ENCODE results near the gene MAP3K19. TPM values are rescaled to one million over a fixed set of nuclear protein-coding genes. Genes with fewer than 3 reads are reported as not detected.

The MAP3K19 gene
- total RNA-seq, 4 donors from 2014 or later: not detected

DNA sequence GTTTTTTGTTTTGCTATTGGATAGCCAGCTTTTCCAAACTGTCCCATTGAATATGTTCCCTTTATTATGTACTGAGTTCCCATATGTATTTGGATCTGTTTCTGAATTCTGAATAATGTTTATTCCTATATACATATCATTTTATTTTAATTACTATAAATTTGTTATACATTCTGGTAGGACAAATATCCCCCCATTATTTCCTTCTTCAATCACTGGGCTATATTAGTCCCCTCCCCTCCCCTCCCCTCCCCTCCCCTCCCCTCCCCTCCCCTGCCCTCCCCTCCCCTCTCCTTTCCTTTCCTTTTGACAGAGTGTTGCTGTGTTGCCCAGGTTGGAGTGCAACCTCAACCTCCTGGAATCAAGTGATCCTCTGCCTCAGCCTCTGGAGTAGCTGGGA, 31.2 kb upstream of the MAP3K19 start:
- no peaks in the 10 kb centered on the region for H3K9me3 ChIP-seq
- intact Hi-C loops (cut with DNase I; ENCODE audit: low total_unique reads): no loop called here
- no peak overlapping the region for H3K4me3 ChIP-seq
- in situ Hi-C loops (cut with MboI; ENCODE audit: low pct_ligation_motif_present in 1 of 4, low pct_unique_long_range_greater_than_20kb in 1 of 4, low sequenced_read_pairs in 3 of 4): no loop called here
- no peaks in the 10 kb centered on the region for H3K27me3 ChIP-seq
- H3K4me1 ChIP-seq: peaks cover 0 to 16% (median 1%) of the 10 kb centered on the region in 4 donors
- TF ChIP-seq POLR2AphosphoS5 (IDR thresholded peaks at IDR 0.05) (no peak), EP300 (IDR thresholded peaks at IDR 0.05; ENCODE audit: low read depth) (no peak), POLR2A (IDR thresholded peaks at IDR 0.05) (no peak)
- TF ChIP-seq, protein P1, sequence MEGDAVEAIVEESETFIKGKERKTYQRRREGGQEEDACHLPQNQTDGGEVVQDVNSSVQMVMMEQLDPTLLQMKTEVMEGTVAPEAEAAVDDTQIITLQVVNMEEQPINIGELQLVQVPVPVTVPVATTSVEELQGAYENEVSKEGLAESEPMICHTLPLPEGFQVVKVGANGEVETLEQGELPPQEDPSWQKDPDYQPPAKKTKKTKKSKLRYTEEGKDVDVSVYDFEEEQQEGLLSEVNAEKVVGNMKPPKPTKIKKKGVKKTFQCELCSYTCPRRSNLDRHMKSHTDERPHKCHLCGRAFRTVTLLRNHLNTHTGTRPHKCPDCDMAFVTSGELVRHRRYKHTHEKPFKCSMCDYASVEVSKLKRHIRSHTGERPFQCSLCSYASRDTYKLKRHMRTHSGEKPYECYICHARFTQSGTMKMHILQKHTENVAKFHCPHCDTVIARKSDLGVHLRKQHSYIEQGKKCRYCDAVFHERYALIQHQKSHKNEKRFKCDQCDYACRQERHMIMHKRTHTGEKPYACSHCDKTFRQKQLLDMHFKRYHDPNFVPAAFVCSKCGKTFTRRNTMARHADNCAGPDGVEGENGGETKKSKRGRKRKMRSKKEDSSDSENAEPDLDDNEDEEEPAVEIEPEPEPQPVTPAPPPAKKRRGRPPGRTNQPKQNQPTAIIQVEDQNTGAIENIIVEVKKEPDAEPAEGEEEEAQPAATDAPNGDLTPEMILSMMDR (IDR thresholded peaks at IDR 0.05): no peak
- peaks cover 0 to 4% (median 0%) of the 10 kb centered on the region in 4 donors for H3K36me3 ChIP-seq
- no peak for DNase-seq
- H3K27ac ChIP-seq: no peak overlapping the region

DNA sequence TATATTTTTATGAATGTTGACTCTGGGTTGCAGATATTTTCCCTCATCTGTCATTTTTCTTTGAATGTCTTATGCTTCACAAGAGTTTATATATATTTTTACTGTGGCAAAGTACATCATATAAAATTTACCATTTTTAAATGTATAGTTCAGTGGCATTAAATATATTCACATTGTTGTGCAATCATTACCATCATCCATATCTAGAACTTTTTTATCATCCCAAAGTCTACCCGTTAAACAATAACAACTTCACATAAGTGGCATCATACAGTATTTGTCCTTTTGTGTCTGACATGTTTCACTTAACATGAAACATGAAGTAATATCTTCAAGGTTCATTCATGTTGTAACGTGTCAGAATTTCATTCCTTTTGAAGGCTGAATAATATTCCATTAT, 29.3 kb upstream of the MAP3K19 start:
- in situ Hi-C loops (cut with MboI; ENCODE audit: low pct_ligation_motif_present in 1 of 4, low pct_unique_long_range_greater_than_20kb in 1 of 4, low sequenced_read_pairs in 3 of 4) (no loop called here), intact Hi-C loops (cut with DNase I; ENCODE audit: low total_unique reads) (no loop called here)
- Histone ChIP-seq H3K4me1 (peaks cover 0 to 19% (median 1%) of the 10 kb centered on the region in 4 donors), H3K27ac (no peak overlapping the region), H3K27me3 (no peaks in the 10 kb centered on the region), H3K4me3 (no peak overlapping the region), H3K9me3 (peaks cover 0 to 5% of the 10 kb centered on the region in 2 donors), H3K36me3 (peaks cover 0 to 4% (median 0%) of the 10 kb centered on the region in 4 donors)
- WGBS, 2 donors (ENCODE audit: low coverage in 1 of 2): 97 to 100% methylated on average over 2 of the region's 2 CpGs
- no peak for DNase-seq
- TF ChIP-seq POLR2A (IDR thresholded peaks at IDR 0.05) (no peak), POLR2AphosphoS5 (IDR thresholded peaks at IDR 0.05) (no peak), EP300 (IDR thresholded peaks at IDR 0.05; ENCODE audit: low read depth) (no peak)
- TF ChIP-seq, protein P1 (IDR thresholded peaks at IDR 0.05): no peak

DNA sequence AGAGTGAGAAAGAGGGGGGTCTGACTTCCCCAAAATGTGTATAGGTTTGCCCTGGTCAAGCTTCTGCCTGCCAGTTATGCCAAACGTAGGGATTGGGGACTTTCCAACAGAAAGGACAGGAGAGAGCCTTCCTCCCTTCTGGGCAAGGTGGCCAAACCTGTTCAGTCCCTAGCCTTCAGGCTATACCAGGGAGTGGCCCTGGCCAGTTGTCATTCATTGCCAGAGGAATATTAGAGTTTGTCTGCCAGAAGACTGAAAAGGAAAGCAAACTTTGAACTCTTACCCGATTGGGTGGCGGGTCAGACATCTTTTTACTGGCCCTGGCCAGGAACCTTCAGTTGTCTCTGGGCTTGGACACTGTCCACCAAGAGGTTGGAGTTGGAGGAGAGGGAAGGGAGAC, 27.0 kb upstream of the MAP3K19 start:
- in situ Hi-C loops (cut with MboI; ENCODE audit: low pct_ligation_motif_present in 1 of 4, low pct_unique_long_range_greater_than_20kb in 1 of 4, low sequenced_read_pairs in 3 of 4) (no loop called here), intact Hi-C loops (cut with DNase I; ENCODE audit: low total_unique reads) (no loop called here)
- H3K9me3 ChIP-seq: peaks cover 0 to 5% of the 10 kb centered on the region in 2 donors
- TF ChIP-seq POLR2AphosphoS5 (IDR thresholded peaks at IDR 0.05) (no peak), EP300 (IDR thresholded peaks at IDR 0.05; ENCODE audit: low read depth) (no peak), POLR2A (IDR thresholded peaks at IDR 0.05) (no peak)
- TF ChIP-seq, protein P1 (IDR thresholded peaks at IDR 0.05): no peak
- peak; percentile 39 for DNase-seq
- H3K27me3 ChIP-seq: no peaks in the 10 kb centered on the region
- peaks cover 0 to 4% (median 0%) of the 10 kb centered on the region in 4 donors for H3K36me3 ChIP-seq
- peaks cover 0 to 19% (median 1%) of the 10 kb centered on the region in 4 donors for H3K4me1 ChIP-seq
- 63 to 67% methylated on average over 3 of the region's 3 CpGs for WGBS, 2 donors (ENCODE audit: low coverage in 1 of 2)
- H3K27ac ChIP-seq: peak overlapping the region in 1 of 4 donors; percentile 33
- no peak overlapping the region for H3K4me3 ChIP-seq

DNA sequence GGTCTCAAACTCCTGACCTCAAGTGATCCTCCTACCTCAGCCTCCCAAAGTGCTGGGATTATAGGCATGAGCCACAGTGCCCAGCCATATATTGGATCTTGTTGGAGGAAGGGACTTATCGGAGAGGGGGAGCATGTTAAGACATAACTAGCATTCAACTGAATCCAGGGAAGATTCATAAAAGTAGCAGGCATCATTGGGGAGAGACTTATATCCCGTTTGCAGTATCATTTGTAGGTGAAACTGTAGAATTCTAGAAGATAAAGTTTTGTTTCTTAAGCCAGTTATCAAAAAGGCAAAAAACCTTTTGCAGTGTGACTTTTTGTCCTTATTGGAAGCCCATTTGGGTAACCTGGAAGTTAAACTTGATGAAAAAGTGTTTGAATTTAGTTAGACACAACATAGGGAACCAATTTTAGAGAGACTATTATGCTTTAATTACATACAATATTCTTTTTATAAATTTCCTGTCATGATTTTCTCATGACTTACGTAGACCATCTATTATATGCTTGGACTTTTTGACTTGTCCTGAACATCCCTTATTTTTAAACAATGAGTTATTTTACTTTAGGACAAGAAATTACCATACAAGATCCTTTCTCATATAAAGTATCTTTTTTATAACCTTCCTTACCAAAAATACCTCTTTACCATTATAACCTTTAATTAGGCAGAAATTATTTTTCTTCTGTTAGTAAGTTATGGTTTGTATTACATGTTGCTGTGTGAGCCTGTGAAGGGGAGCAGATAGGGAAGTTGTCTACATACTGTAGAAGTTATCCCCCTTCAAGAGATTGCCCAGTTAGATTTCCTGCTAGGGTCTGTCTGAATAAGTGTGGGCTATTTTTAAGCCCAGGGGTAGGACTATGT, 25.1 kb upstream of the MAP3K19 start:
- no peak for DNase-seq
- no peak for TF ChIP-seq POLR2A (IDR thresholded peaks at IDR 0.05)
- TF ChIP-seq, protein P1 (IDR thresholded peaks at IDR 0.05): no peak
- no peak for TF ChIP-seq EP300 (IDR thresholded peaks at IDR 0.05; ENCODE audit: low read depth)
- TF ChIP-seq POLR2AphosphoS5 (IDR thresholded peaks at IDR 0.05): no peak
- in situ Hi-C loops (cut with MboI; ENCODE audit: low pct_ligation_motif_present in 1 of 4, low pct_unique_long_range_greater_than_20kb in 1 of 4, low sequenced_read_pairs in 3 of 4): no loop called here
- Histone ChIP-seq H3K27me3 (no peaks in the 10 kb centered on the region), H3K4me3 (no peak overlapping the region), H3K9me3 (peaks cover 0 to 5% of the 10 kb centered on the region in 2 donors), H3K36me3 (peaks cover 0 to 2% (median 0%) of the 10 kb centered on the region in 4 donors), H3K4me1 (peaks cover 0 to 19% (median 1%) of the 10 kb centered on the region in 4 donors), H3K27ac (no peak overlapping the region)
- intact Hi-C loops (cut with DNase I; ENCODE audit: low total_unique reads): no loop called here
- 98 to 100% methylated on average over 3 of the region's 3 CpGs for WGBS, 2 donors (ENCODE audit: low coverage in 1 of 2)

All from transverse colon (tissue), 4 donors.